Stimulated activated CD8-positive, alpha-beta memory T cell treated with anti-CD3 and anti-CD28 coated beads, Interleukin-4, amount 100 ng/mL, for 24 hours (primary cell): ENCODE results near the gene HPDL.
"Not testable (repeated sequence)": the region's sequence is repeated elsewhere in the genome, so short reads cannot be mapped to it uniquely, and the experiment has no call there.

Experiments used
- DNase-seq: peaks from one replicate; pipeline ENCODE4 v3.0.0-alpha.2; 2020; ENCODE audit warnings: low read depth

The HPDL gene

GRCh38 chr1:45351508-45351907 lies 24.8 kb downstream of the HPDL start:
- no peak for DNase-seq

GRCh38 chr1:45353685-45354084 lies 27.0 kb downstream of the HPDL start:
- no peak for DNase-seq

GRCh38 chr1:45354838-45355237 lies 28.1 kb downstream of the HPDL start:
- no peak for DNase-seq

DNA sequence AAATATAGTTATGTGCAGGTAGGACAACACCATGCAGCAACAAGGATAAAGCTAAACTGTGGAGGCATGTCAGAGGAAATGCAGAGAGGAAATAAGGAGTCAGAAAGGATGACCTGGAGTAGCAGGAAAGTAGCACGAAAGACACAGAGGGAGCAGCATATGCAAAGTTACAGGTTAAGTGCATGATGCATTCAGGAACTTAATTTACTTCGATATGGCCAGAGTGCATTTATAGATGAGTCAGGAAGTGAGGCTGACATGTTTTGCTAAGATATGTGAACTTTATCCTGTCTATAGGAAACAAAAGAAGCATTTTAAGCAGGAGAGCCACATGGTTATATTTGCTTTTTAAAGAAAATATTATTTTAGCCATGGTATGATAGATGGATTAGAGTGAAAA lies 29.0 kb downstream of the HPDL start:
- no peak for DNase-seq

- DNase-seq, result no peak
Measured at GRCh38 chr1:45356186-45356585, 29.5 kb downstream of the HPDL start.

- peak; percentile 28 for DNase-seq
Measured at GRCh38 chr1:45359882-45360513, 33.3 kb downstream of the HPDL start.

GRCh38 chr1:45360981-45361380 lies 34.3 kb downstream of the HPDL start:
- DNase-seq, result not testable (repeated sequence)

DNA sequence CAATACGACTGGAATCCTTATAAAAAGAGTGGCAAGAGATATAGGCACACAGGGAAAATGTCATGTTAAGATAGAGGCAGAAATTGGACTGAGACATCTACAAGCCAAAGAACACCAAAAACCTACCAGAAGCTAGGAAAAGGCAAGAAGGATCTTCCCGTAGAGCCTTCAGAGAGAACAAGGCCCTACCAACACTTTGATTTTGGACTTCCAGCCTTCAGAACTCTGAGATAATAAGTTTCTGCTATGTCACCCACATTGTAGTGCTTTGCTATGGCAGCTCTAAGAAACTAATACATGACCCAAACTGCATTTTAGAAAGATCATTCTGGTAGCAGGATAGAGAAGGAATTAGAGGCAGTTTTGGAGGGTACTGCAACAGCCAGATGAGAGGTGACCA lies 37.6 kb downstream of the HPDL start:
- no peak for DNase-seq

GRCh38 chr1:45365051-45365450 lies 38.4 kb downstream of the HPDL start:
- no peak for DNase-seq

DNA sequence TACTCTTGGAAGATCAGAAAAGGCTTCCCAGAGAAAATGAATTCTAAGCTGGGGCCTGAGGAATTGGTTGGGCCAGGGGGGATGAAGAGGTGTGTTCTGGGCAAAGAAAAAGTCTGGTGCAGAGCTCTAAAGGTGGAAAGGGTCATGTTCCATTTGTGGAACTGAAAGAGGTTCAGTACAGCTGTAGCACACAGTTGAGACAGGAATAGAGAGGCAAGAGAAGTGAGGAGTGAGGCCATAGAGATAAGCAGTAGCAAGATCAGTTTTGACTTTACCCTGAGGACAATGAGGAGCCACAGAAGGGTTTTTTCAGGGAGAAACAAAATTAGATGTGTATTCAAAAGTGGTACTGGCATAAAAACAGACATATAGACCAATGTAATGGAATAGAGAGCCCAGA lies 43.9 kb downstream of the HPDL start:
- no peak for DNase-seq

DNA sequence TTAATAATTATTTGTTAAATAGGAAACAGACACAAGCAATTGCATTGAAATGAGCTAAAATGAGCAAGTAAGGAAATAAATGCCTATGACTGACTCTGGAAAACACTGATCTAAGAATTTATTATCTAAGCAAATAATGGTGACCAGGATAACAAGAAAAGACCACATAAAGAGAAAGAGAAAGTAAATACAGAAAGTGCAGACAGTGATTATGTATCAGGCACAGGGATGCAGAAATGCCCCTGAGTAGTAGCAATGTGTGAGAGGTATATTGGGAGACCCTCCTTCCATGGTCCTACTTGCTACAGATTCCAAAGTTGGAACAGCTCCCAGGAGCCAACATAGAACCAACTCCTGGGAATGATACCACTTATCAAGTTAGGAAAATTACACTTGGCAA lies 46.9 kb downstream of the HPDL start:
- no peak for DNase-seq

DNA sequence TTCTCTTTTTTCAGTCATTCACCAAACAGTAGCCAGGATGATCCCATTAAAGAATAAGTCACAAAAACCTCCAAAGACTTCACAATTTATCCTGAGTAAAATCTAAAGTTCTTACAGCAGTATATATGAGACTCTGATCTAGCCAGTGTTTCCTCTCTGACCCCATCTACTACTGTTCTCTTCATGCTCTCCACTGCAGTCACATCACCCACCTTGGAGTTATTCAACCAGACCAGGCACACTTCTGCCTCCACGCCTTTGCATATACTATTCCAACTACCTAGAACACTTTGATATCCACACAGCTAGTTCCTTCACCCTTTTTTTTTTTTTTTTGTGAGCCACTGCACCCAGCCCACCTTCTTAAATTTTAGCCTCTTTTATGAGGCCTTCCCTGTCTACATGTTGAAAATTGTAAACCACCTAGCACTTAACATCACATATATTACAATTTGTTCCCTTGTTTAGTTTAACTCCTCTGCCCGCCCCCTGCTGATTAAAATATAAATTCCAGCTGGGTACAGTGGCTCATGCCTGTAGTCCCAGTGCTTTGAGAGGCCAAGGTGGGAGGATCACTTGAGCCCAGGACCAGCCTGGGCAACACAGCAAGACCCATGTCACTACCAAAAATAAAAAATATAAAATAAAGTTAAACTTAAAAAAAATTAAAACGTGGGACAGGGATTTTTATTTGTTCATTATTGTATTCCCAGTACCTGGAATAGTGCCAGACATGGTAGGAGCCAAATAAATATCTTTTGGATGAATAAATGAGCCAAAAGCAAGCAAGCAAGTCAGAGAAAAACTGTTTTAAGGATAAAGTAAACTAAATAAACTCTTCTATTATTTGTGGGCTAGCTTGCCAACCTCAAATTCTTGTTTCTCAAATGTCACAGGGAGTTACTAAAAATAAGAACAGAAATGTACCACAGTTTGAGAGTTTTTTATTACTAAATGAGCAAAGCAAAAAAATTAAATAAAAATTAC lies 48.7 kb downstream of the HPDL start:
- DNase-seq, result no peak

GRCh38 chr1:45378184-45378583 lies 51.5 kb downstream of the HPDL start:
- no peak for DNase-seq
